Suppressor macrophage (primary cell): ENCODE results near the gene GGPS1.
"Not testable (repeated sequence)": the region's sequence is repeated elsewhere in the genome, so short reads cannot be mapped to it uniquely, and the experiment has no call there.

ENCODE experiments used
- DNase-seq, 4 experiments: peaks; one replicate each; pipeline ENCODE4 v3.0.0-alpha.2; 2020 to 2022
- total RNA-seq, 17 experiments: gene quantifications; one replicate each; lab custom pipeline; 2026; ENCODE audit warnings: mixed read lengths in 6 of 17, inconsistent platforms in 3 of 17; lab: John Stamatoyannopoulos, UW

Gene GGPS1
- 3.0 to 12.1 (median 7.1) reads per million in 17 experiments for total RNA-seq

- DNase-seq = peak; percentile 99 to 100 (median 100)
These were observed at the start of gene GGPS1 for GRCh38 chr1:235328271-235329138. Gene GGPS1, plus strand, starts transcription at chr1:235328570. Its CDS starts 6,695 bp downstream, at chr1:235335265.

GRCh38 chr1:235278915-235279292 lies 49.5 kb upstream of the GGPS1 start:
- no peak for DNase-seq

GRCh38 chr1:235279694-235280093 lies 48.7 kb upstream of the GGPS1 start:
- no peak for DNase-seq

GRCh38 chr1:235280467-235280866 lies 47.9 kb upstream of the GGPS1 start:
- DNase-seq = no peak

GRCh38 chr1:235283636-235284035 lies 44.7 kb upstream of the GGPS1 start:
- not testable (repeated sequence) for DNase-seq

- DNase-seq = no peak
These were observed 44.1 kb upstream of the GGPS1 start for GRCh38 chr1:235284231-235284769.

- no peak for DNase-seq
These were observed 41.7 kb upstream of the GGPS1 start for GRCh38 chr1:235286667-235287066.

GRCh38 chr1:235287208-235287882 lies 41.0 kb upstream of the GGPS1 start:
- no peak for DNase-seq

- no peak for DNase-seq
These were observed 38.3 kb upstream of the GGPS1 start for GRCh38 chr1:235289859-235290739.

GRCh38 chr1:235290740-235291502 lies 37.4 kb upstream of the GGPS1 start:
- no peak for DNase-seq

GRCh38 chr1:235291599-235292091 lies 36.7 kb upstream of the GGPS1 start:
- DNase-seq = peak in 3 of 4 experiments; percentile 10 to 45 (median 40)

- DNase-seq = no peak
These were observed 35.6 kb upstream of the GGPS1 start for GRCh38 chr1:235292790-235293189.

- DNase-seq = no peak
These were observed 34.9 kb upstream of the GGPS1 start for GRCh38 chr1:235293322-235293942.

- DNase-seq = no peak
These were observed 32.4 kb upstream of the GGPS1 start for GRCh38 chr1:235295902-235296350.

GRCh38 chr1:235296729-235297128 lies 31.6 kb upstream of the GGPS1 start:
- no peak for DNase-seq

GRCh38 chr1:235297579-235297978 lies 30.8 kb upstream of the GGPS1 start:
- no peak for DNase-seq

- DNase-seq = no peak
These were observed 29.6 kb upstream of the GGPS1 start for GRCh38 chr1:235298758-235299157.

GRCh38 chr1:235299169-235299858 lies 29.1 kb upstream of the GGPS1 start:
- DNase-seq = no peak

GRCh38 chr1:235302143-235302542 lies 26.2 kb upstream of the GGPS1 start:
- DNase-seq = no peak
